ENCODE results near the gene GOLGB1. TPM values are rescaled to one million over a fixed set of nuclear protein-coding genes. Genes with fewer than 3 reads are reported as not detected.
"Not testable (repeated sequence)": the region's sequence is repeated elsewhere in the genome, so short reads cannot be mapped to it uniquely, and the experiment has no call there.

The GOLGB1 gene
- total RNA-seq, 1 experiment from 2014 or later, result 31.5 TPM

- ChIA-PET POLR2A (interaction anchor here (0.6 to 2.9 kb wide), 3 partner anchors 22 to 85 kb away, joined by 3 to 9 read pairs (median 4); partner anchors contain the start of genes EAF2 and IQCB1), CTCF (no interaction called here)
- BruUV-seq (replicated peaks), result TSS peak; percentile 94
- Histone ChIP-seq H3K9me3 (no peaks in the 10 kb centered on the region), H3K4me3 (ENCODE audit: low read depth, low read length) (peak overlapping the region; percentile 46), H3K27me3 (replicated peaks; ENCODE audit: control insufficient read depth, insufficient read depth, low read length) (no peaks in the 10 kb centered on the region), H3K4me1 (0 out of 2 replicates have a peak, but pooled peaks cover 8% of the 10 kb centered on the region), H3K36me3 (ENCODE audit: control insufficient read depth, insufficient read depth, low read length) (no peaks in the 10 kb centered on the region)
- no peaks in the 10 kb centered on the region for H3K9me3 Mint-ChIP-seq (ENCODE audit: unreplicated experiment)
- intact Hi-C loops (cut with micrococcal nuclease; ENCODE audit: unreplicated experiment), result no loop called here
- peaks cover 14% of the 10 kb centered on the region for H3K4me1 Mint-ChIP-seq (ENCODE audit: low read depth, unreplicated experiment)
- no peaks in the 10 kb centered on the region for H3K27me3 Mint-ChIP-seq (ENCODE audit: insufficient read depth, unreplicated experiment)
- TF ChIP-seq, protein P1, sequence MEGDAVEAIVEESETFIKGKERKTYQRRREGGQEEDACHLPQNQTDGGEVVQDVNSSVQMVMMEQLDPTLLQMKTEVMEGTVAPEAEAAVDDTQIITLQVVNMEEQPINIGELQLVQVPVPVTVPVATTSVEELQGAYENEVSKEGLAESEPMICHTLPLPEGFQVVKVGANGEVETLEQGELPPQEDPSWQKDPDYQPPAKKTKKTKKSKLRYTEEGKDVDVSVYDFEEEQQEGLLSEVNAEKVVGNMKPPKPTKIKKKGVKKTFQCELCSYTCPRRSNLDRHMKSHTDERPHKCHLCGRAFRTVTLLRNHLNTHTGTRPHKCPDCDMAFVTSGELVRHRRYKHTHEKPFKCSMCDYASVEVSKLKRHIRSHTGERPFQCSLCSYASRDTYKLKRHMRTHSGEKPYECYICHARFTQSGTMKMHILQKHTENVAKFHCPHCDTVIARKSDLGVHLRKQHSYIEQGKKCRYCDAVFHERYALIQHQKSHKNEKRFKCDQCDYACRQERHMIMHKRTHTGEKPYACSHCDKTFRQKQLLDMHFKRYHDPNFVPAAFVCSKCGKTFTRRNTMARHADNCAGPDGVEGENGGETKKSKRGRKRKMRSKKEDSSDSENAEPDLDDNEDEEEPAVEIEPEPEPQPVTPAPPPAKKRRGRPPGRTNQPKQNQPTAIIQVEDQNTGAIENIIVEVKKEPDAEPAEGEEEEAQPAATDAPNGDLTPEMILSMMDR (IDR thresholded peaks at IDR 0.05; ENCODE audit: insufficient read depth in 1 of 2, low read depth in 1 of 2, low read length in 1 of 2, severe bottlenecking in 1 of 2, unreplicated experiment in 1 of 2), result no peak
- H3K4me3 Mint-ChIP-seq (ENCODE audit: unreplicated experiment), result no peak overlapping the region
- no peaks in the 10 kb centered on the region for H3K36me3 Mint-ChIP-seq (ENCODE audit: insufficient read depth, unreplicated experiment)
- H3K27ac Mint-ChIP-seq (ENCODE audit: unreplicated experiment), result no peak overlapping the region
- DNase-seq, result no peak
Measured at GRCh38 chr3:121750087-121750415, 510 bp upstream of the GOLGB1 start.

DNA sequence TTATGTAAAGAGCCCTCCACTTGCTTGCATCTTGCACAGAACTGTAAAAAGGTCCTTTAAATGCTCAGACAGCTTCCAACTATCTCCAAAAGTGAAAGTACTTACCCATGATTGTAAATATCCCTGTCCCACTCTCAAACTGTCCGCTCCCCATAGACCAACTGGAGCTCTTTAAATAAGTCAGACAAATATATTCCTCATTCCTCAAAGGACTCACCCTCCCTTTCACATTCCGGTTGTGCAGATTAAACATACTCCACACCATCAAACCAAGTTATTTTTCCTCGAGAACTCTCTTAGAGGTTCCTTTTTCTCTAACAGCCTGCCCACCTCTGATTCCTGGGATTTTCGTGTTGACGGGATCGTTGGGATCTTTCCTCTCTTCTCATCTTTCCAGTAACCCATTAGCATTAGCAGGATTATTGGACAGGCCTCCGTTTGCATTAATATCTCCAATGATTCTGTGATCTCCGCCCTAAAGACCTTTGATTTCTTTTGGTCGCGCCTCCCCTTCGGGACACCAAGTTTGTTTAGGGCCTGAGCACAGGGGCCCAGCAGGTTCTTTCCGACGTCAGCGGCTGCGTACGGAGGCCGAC is 763 bp downstream of the GOLGB1 start:
- Histone ChIP-seq H3K27me3 (replicated peaks; ENCODE audit: control insufficient read depth, insufficient read depth, low read length) (no peaks in the 10 kb centered on the region), H3K36me3 (ENCODE audit: control insufficient read depth, insufficient read depth, low read length) (no peaks in the 10 kb centered on the region), H3K4me1 (0 out of 2 replicates have a peak, but pooled peaks cover 8% of the 10 kb centered on the region), H3K9me3 (no peaks in the 10 kb centered on the region), H3K4me3 (ENCODE audit: low read depth, low read length) (peak overlapping the region; percentile 86)
- H3K4me3 Mint-ChIP-seq (ENCODE audit: unreplicated experiment), result no peak overlapping the region
- no peak overlapping the region for H3K27ac Mint-ChIP-seq (ENCODE audit: unreplicated experiment)
- intact Hi-C loops (cut with micrococcal nuclease; ENCODE audit: unreplicated experiment), result loop anchor here (1.0 to 10.0 kb wide), 3 partner anchors 86 to 246 kb away; partner anchors contain the start of gene HCLS1
- H3K27me3 Mint-ChIP-seq (ENCODE audit: insufficient read depth, unreplicated experiment), result no peaks in the 10 kb centered on the region
- no peaks in the 10 kb centered on the region for H3K9me3 Mint-ChIP-seq (ENCODE audit: unreplicated experiment)
- DNase-seq, result peak; percentile 71 to 75
- peaks cover 14% of the 10 kb centered on the region for H3K4me1 Mint-ChIP-seq (ENCODE audit: low read depth, unreplicated experiment)
- CTCF ChIA-PET, result no interaction called here
- BruUV-seq (replicated peaks), result no TSS peak
- POLR2A ChIA-PET, result interaction anchor here (2.9 kb wide), 1 partner anchor 86 kb away, joined by 9 read pairs; the partner anchor contains the start of genes EAF2 and IQCB1
- TF ChIP-seq, protein P1 (IDR thresholded peaks at IDR 0.05; ENCODE audit: insufficient read depth in 1 of 2, low read depth in 1 of 2, low read length in 1 of 2, severe bottlenecking in 1 of 2, unreplicated experiment in 1 of 2), result no peak
- H3K36me3 Mint-ChIP-seq (ENCODE audit: insufficient read depth, unreplicated experiment), result no peaks in the 10 kb centered on the region

DNA sequence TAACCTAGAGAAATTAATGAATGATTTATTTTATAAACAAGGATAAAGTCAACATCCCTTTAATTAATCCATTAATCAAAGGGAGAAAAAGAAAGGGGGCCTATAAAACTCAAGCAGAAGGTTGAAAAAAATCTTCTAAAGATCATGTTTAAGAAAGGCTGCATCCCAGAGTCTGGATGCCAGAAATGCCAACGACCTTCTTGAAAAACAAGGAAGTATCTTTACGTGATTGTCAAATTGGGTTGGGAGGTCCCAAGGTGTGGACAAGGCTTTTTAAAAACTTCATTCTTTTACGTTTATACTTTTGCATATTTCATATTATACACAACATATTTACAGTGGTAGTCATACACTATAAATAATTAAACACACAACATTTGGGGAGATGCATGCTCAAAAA is 1.6 kb downstream of the GOLGB1 start:
- CTCF ChIA-PET, result no interaction called here
- peak overlapping the region; percentile 86 for H3K4me3 ChIP-seq (ENCODE audit: low read depth, low read length)
- H3K4me3 Mint-ChIP-seq (ENCODE audit: unreplicated experiment), result no peak overlapping the region
- TF ChIP-seq, protein P1 (IDR thresholded peaks at IDR 0.05; ENCODE audit: insufficient read depth in 1 of 2, low read depth in 1 of 2, low read length in 1 of 2, severe bottlenecking in 1 of 2, unreplicated experiment in 1 of 2), result no peak
- no TSS peak for BruUV-seq (replicated peaks)
- no peaks in the 10 kb centered on the region for H3K36me3 Mint-ChIP-seq (ENCODE audit: insufficient read depth, unreplicated experiment)
- H3K4me1 ChIP-seq, result 0 out of 2 replicates have a peak, but pooled peaks cover 8% of the 10 kb centered on the region
- H3K36me3 ChIP-seq (ENCODE audit: control insufficient read depth, insufficient read depth, low read length), result no peaks in the 10 kb centered on the region
- H3K9me3 Mint-ChIP-seq (ENCODE audit: unreplicated experiment), result no peaks in the 10 kb centered on the region
- H3K27ac Mint-ChIP-seq (ENCODE audit: unreplicated experiment), result no peak overlapping the region
- POLR2A ChIA-PET, result no interaction called here
- peaks cover 14% of the 10 kb centered on the region for H3K4me1 Mint-ChIP-seq (ENCODE audit: low read depth, unreplicated experiment)
- no peak for DNase-seq
- H3K9me3 ChIP-seq, result no peaks in the 10 kb centered on the region
- H3K27me3 Mint-ChIP-seq (ENCODE audit: insufficient read depth, unreplicated experiment), result no peaks in the 10 kb centered on the region
- no peaks in the 10 kb centered on the region for H3K27me3 ChIP-seq (replicated peaks; ENCODE audit: control insufficient read depth, insufficient read depth, low read length)
- intact Hi-C loops (cut with micrococcal nuclease; ENCODE audit: unreplicated experiment), result loop anchor here (5.0 to 10.0 kb wide), 2 partner anchors 86 to 247 kb away; partner anchors contain the start of gene HCLS1

DNA sequence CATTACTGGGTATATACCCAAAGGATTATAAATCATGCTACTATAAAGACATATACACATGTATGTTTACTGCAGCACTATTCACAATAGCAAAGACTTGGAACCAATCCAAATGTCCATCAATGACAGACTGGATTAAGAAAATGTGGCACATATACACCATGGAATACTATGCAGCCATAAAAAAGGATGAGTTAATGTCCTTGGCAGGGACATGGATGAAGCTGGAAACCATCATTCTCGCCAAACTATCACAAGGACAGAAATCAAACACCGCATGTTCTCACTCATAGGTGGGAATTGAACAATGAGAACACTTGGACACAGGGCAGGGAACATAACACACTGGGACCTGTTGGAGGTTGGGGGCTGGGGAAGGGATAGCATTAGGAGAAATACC is 6.4 kb downstream of the GOLGB1 start:
- H3K27me3 ChIP-seq (replicated peaks; ENCODE audit: control insufficient read depth, insufficient read depth, low read length); H3K27me3 Mint-ChIP-seq (ENCODE audit: insufficient read depth, unreplicated experiment); H3K4me1 ChIP-seq; CTCF ChIA-PET; H3K4me1 Mint-ChIP-seq (ENCODE audit: low read depth, unreplicated experiment); H3K4me3 ChIP-seq (ENCODE audit: low read depth, low read length); H3K9me3 Mint-ChIP-seq (ENCODE audit: unreplicated experiment); POLR2A ChIA-PET; H3K36me3 ChIP-seq (ENCODE audit: control insufficient read depth, insufficient read depth, low read length); H3K36me3 Mint-ChIP-seq (ENCODE audit: insufficient read depth, unreplicated experiment); H3K9me3 ChIP-seq; H3K4me3 Mint-ChIP-seq (ENCODE audit: unreplicated experiment); H3K27ac Mint-ChIP-seq (ENCODE audit: unreplicated experiment); BruUV-seq (replicated peaks); DNase-seq: not testable (repeated sequence)
- intact Hi-C loops (cut with micrococcal nuclease; ENCODE audit: unreplicated experiment), result loop anchor here (10.0 kb wide), 1 partner anchor 252 kb away; no protein-coding TSS in a partner anchor
